ENCODE data around the gene ADISSP. TPM values are rescaled to one million over a fixed set of nuclear protein-coding genes. Genes with fewer than 3 reads are reported as not detected.
A peak's percentile ranks its signal among the peaks of the same experiment; 100 is the strongest.

ADISSP gene
- total RNA-seq, 4 donors from 2014 or later, result 11.6 to 17.0 (median 16.3) TPM

GRCh38 chr20:3743251-3743650, 24.3 kb downstream of the ADISSP start:
- H3K27me3 ChIP-seq, result no peaks in the 10 kb centered on the region
- WGBS, 2 donors, result 92 to 96% methylated on average over 2 of the region's 2 CpGs
- no peaks in the 10 kb centered on the region for H3K36me3 ChIP-seq
- no peak overlapping the region for H3K27ac ChIP-seq
- no peak overlapping the region for H3K4me3 ChIP-seq (replicated peaks in 1 of 3)
- no peaks in the 10 kb centered on the region for H3K9me3 ChIP-seq
- no peak for TF ChIP-seq POLR2A (IDR thresholded peaks at IDR 0.05)
- TF ChIP-seq CTCF (IDR thresholded peaks at IDR 0.05), result no peak
- H3K4me1 ChIP-seq, result peaks cover 3 to 19% of the 10 kb centered on the region in 2 donors
- intact Hi-C loops (cut with DNase I), result no loop called here
- DNase-seq, result no peak

GRCh38 chr20:3741836-3742458, 25.6 kb downstream of the ADISSP start:
- Histone ChIP-seq H3K36me3 (no peaks in the 10 kb centered on the region), H3K4me1 (peaks cover 3 to 24% of the 10 kb centered on the region in 2 donors), H3K27ac (no peak overlapping the region), H3K4me3 (replicated peaks in 1 of 3) (no peak overlapping the region), H3K9me3 (no peaks in the 10 kb centered on the region), H3K27me3 (no peaks in the 10 kb centered on the region)
- intact Hi-C loops (cut with DNase I), result no loop called here
- no peak for DNase-seq
- TF ChIP-seq CTCF (IDR thresholded peaks at IDR 0.05) (no peak), POLR2A (IDR thresholded peaks at IDR 0.05) (no peak)
- WGBS, 2 donors, result 56 to 92% methylated on average over 2 to 7 of the region's 7 CpGs

DNA sequence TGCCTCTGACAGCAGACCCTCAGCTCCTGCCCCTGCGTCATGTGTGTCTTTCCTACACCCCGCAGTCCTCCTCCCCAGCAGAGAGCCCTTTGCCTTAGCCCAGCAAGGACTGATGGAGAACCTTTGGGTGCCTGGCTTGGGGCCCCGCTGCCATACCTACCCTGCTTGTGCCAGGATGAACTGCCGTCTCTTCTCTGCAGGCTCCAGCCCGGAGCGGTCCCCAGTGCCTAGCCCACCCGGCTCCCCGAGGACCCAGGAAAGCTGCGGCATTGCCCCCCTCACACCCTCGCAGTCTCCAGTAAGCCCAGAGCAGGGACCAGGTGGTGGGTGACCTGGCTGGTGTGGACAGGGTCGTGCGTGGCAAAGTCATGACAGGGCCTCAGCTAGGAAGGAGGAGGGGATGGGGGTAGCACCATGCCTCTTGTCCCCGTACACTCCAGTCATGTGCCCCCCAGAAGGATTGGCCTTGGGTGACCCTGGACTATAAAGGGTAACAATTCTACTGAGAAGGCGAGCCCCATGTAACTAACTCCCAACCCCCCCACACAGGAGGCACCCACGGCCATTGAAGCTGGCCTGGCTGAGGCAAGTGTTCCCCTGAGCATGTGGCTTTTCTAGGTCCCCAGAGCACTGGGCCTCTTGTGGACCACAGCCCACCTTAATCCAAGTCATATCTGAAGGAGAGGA, 26.8 kb downstream of the ADISSP start:
- peaks cover 3 to 24% of the 10 kb centered on the region in 2 donors for H3K4me1 ChIP-seq
- H3K36me3 ChIP-seq, result no peaks in the 10 kb centered on the region
- H3K4me3 ChIP-seq (replicated peaks in 1 of 3), result no peak overlapping the region
- no peaks in the 10 kb centered on the region for H3K27me3 ChIP-seq
- peak overlapping the region in 1 of 3 donors; percentile 53 for H3K27ac ChIP-seq
- H3K9me3 ChIP-seq, result no peaks in the 10 kb centered on the region
- DNase-seq, result no peak
- intact Hi-C loops (cut with DNase I), result no loop called here
- TF ChIP-seq POLR2A (IDR thresholded peaks at IDR 0.05) (no peak), CTCF (IDR thresholded peaks at IDR 0.05) (no peak)
- 91 to 92% methylated on average over 15 of the region's 15 CpGs for WGBS, 2 donors

GRCh38 chr20:3739926-3740451, 27.6 kb downstream of the ADISSP start:
- Histone ChIP-seq H3K27ac (peak overlapping the region in 1 of 3 donors; percentile 53), H3K9me3 (no peaks in the 10 kb centered on the region), H3K27me3 (no peaks in the 10 kb centered on the region), H3K4me1 (peaks cover 3 to 19% of the 10 kb centered on the region in 2 donors), H3K36me3 (no peaks in the 10 kb centered on the region), H3K4me3 (replicated peaks in 1 of 3) (no peak overlapping the region)
- intact Hi-C loops (cut with DNase I), result no loop called here
- TF ChIP-seq CTCF (IDR thresholded peaks at IDR 0.05), result no peak
- TF ChIP-seq POLR2A (IDR thresholded peaks at IDR 0.05), result no peak
- whole genome bisulfite sequencing, 2 donors, result 89 to 90% methylated on average over 3 to 6 of the region's 7 CpGs
- no peak for DNase-seq

Measured in thyroid gland (tissue), 4 donors.